Fibroblast of skin of back (primary cell): ENCODE results near the gene ZNF536.
"Not testable (repeated sequence)": the region's sequence is repeated elsewhere in the genome, so short reads cannot be mapped to it uniquely, and the experiment has no call there.

Experiments
- DNase-seq: peaks from one replicate; pipeline ENCODE4 v3.0.0-alpha.2; 2013

The ZNF536 gene

DNA sequence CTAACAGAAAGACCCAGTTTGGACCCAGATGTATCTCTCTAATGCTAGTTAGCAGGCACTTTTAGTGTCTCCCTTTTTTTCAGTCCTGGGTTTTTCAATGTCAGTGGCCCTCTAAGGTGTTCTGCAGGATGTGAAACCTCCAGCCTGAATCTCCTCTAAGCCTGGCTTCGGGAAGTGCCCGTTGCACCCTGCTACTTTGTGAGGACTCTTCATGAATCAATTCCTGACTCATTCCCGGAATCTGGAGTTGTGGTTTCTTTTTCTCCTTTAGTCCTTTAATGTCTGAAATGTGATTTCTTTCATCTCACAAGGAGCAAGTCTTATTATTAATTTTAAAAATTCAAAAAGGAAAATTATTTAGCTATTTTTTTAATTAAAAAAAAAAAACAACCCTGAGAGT, 116.0 kb downstream of the ZNF536 start:
- peak; percentile 57 for DNase-seq

DNA sequence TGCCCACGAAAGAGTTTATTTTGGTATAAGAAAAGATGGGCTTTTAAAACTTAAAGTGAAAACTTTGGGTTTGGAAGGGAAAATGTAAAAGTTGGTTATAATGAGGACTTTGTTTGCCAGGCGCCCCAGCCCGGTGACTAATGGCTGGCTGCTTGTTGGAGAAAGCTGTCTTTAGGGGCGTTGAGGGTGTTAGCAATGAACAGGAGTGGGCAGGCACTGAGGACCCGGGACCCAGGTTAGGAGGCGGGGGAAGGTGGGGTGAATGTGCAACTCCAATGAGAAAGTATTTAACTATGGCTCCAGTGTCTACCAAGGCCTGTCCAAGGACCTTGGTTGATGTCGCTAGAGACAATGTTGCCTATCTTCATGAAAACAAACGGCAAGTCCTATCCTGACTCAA, 118.6 kb downstream of the ZNF536 start:
- no peak for DNase-seq

DNA sequence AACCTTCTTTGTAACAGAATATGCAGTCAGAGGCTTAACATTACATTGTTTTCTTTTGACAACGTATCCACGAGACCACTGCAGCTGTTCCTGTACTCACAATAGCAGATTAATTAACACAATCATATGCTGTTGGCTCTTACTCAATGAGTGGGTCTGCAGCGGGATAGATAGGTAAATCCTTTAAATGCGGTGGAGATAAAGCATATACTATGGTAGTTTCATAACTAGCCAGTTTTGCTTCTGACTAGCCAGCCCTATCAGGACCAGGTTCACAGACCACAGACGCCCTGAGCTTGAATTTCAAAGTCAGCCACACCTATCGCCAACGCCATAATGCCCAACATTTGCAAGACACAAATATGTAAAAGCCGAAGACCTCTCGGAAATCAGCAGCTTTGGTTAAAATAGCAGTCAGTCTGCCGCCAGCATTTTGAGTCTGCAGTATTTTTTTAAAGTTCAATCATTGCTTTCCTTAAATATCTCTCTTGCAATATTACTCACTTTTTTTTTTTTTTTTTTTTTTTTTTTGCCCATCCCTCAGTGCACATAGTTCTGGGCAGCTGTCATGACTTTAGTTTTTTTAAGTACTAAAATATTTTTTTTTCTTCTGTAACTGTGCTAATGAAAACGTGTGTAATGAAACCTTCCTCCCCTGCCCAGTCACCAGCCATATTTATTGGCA, 120.5 kb downstream of the ZNF536 start:
- peak; percentile 68 for DNase-seq

DNA sequence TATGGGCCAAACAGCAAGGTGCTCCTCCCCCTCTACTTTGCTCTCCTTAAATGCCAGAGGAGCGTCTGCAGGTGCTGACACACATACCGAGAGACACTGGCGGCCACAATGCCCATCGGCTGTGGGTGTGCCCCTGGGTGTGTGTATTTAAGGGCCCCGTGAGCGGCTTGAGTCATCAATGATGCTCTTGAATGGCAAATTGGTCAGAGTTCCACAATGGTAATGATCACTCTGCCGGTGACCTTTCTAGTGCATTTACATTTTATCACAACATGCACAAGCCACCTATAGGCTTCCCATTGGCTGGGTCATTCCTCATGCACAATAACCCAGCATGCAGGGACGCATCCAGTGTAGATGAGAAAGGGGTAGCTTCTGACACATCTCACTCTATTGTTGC, 124.8 kb downstream of the ZNF536 start:
- no peak for DNase-seq

DNA sequence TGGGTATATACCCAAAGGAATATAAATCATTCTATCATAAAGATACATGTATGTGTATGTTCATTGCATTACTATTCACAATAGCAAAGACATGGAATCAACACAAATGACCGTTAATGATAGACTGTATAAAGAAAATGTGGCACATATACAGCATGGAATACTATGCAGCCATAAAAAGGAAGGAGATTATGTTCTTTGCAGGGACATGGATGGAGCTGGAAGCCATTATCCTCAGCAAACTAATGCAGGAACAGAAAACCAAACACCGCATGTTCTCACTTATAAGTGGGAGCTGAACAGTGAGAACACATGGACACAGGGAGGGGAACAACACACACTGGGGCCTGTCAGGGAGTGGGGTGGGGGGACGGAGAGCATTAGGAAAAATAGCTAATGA, 125.9 kb downstream of the ZNF536 start:
- DNase-seq, result not testable (repeated sequence)

DNA sequence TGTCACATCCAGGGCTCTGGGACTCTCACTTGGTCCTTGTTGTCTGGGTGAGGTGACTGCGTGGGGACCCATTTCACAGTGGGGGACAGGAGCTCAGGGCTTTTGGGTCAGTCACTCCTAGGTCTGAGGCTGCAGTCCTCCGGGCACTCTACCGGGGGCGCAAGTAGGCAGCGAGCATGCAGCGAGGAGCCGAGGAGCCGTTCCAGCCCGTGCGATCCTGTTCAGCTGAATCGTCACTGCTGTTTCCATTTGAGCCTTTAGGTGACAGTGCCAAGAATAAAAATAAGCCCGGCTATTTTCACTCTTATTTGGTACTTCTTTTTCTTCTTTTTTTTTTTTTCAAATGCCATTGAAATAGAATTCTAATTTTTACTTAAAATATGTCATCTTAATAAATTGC, 126.5 kb downstream of the ZNF536 start:
- no peak for DNase-seq

DNA sequence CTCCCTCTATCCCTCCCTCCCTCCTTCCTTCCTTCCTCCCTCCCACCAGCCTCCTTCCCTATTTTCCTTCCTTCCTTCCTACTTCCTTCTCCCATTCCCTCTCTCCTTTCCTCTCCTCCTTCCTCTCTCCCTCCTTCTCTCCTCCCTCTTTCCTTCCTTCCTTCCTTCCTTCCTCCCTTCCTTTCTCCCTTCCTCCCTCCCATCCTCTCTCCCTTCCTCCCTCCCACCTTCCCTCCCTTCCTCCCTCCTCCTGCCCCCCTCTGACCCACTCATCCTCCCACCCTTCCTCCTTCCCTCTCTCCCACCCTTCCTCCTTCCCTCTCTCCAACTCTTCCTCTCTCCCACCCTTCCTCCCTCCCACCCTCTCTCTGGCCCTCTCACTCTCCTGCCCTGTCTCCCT, 132.1 kb downstream of the ZNF536 start:
- DNase-seq, result no peak

DNA sequence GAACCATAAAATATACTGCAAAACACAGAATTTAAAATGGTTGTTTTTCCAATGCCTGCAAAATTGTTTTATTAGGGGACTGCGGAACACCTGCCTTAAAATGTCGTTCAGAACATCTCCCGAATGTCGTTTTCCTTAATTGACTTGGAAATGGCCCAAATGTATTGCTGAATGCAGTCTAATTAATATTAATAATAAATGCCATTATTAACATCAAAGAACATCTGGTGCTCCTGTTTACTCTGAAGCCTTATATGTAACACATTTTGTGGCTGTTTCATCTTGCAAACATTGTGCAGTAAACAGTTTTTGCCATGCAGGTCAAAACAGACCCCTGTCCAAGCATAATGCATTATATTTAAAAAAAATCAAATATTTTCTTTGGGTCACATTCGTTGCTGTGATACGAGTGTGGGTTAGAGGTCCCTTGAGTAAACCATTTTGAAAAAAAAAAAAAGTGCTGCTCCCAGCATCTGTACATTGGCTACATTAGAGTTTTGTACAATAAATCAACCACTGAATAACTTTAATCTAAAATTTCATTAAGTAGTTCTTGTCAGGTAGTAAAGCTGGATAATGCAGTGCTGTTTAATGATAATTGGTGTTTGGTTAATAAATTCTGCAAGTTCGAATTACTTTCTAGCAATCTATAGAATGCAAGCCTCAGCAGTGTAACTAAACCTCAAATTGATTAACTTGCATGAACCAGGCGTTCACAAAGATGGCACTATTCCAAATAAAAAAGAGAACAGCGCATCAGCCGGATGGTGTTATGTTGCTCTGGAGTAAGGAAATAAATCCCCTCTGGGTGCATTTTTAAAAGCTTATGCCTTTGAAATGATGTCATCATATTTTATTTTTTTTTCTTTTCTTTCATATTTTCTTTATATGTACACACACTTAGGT, 140.2 kb downstream of the ZNF536 start:
- DNase-seq, result peak; percentile 83

DNA sequence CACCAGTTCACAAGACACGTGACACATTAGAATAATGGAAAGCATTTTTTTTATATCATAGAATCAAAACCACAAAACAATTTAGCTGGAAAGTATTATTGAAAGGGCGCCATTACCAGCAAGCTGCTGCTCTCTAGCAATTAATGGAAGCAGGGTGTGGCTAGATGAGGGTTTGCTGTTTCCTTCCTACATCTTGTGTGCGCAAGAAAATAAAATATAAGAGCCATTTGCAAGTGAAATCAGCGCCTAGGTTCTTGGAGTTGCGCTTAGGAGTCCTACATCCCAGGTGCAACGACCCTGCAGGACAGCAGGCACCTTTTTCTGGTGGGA, 140.9 kb downstream of the ZNF536 start:
- no peak for DNase-seq

DNA sequence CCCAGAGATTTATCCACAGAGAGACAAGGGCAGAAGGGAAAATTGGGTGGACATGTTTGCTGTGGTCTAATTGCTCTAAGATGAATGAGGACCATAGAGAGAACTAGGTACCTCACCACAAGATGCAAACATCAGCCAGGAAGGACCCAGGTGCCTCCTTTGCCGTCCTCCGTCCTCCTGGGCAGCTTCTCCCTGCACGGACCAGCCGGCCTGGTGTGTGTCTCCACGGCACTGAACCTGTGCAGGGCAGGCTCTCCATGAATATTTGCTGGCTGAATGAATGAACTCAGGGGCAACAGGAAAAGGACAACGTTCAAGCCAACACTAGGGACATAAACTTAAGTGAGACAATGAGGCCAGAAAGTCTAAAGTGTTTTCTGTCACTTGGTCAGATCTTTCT, 143.9 kb downstream of the ZNF536 start:
- DNase-seq, result no peak

DNA sequence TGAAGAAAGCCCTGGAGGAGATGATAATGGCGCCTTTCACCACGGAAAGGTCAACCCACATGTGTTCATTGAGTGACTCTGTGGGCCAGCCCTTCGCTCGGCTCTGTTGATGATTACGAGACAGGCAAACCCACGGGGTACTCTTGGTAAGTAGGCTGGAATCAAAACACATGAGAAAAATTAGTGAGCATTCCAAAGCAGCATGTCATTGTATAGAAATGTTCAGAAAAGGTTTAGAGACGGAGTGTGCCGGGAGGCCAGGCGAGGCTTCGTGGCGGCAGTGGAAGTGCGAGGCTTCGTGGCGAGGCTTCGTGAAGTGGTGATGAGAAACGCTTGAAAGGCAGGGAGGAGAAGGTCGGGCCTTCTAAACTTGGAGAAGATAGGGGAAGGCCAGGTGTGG, 144.3 kb downstream of the ZNF536 start:
- peak; percentile 71 for DNase-seq

DNA sequence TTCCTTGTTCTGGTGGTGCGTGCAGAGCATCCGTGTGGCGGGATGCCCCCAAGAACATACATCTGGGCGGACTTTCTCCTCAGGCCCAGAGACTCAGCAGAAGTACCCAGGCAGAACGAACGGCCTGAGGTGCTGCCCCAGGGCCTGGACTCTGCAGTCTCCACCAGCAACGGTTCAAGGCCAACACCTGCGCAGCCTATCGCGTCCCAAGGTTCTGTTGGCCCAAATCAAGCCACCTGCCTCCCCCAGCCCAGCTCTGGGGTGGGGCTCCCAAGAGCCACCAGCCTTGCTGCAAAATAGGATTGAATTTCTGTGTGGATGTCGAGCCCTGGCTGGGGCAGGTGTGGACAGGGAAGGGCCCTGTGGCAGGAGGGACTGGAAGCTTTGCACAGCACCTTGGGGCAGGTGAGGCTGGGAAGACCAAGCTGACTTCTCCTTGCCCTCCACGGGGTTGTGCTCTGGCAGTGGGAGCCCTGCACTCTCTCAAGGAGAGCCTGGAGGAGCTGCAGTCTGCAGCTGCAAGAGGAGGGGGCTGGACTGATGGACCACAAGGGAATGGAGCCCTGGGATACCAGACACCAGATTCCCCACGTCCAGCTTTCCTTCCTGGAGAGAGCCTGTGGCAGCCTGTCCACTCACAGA, 146.9 kb downstream of the ZNF536 start:
- no peak for DNase-seq

DNA sequence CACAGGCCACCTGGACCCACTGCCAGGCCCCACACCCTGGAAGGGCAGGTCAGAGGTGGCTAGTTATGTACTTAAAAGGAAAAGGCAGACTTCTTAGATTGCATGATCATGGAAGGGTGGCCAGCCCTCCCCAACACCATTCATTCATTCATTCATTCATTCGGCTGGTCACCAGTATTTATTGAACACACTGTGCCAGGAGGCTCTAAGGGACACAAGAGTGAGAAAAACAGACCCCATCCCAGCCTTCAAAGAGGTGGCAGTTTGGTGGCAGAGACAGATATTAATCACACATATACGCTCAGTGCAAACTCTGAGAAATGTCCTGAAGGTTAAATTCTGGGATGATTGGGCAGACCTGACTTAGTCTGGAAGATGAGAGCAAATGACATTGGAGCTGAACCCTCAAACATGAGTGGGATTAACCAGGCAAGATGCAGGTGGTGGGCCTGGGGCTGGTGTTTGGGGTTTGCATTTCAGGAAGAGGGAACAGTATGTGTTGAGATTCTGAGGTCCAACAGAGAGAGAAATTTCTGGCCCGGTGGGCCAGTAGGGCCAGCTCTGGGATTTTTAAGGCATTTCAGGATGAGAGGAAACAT, 147.5 kb downstream of the ZNF536 start:
- no peak for DNase-seq

DNA sequence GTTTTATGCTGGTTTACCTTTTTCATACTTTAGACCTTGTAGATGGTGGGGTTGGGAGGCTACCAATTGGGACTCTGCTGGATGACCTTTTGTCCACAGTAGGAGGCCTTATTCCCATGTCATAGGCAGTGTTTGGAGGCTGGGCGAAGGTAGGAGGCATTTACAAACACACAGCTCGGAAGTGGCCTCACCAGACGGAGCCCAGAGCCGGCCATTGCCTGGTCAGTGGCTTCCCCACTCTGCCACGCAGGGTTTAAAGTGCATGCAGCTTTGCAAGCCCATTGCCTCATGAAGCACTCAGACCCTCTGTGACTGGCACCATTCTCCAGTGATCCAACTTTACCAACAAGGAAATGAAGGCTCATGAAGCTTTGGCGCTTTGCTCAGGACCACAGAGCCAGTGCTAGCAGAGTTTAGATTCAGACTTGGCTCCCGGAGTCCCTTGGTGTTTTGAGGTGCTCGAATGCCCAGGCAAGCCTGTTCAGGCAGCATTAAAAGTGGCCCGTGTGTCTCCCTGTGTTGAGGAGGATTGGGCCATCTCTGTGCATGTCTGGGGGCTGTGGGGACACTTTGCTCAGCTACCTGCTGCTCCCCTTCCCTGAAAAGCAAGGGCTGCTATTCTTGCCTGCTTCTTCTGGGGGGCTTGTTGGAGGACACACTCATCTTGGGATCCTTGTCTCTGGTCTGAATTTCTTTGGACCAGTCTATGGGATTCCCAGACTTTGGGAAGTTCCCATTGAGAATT, 148.7 kb downstream of the ZNF536 start:
- DNase-seq, result no peak

DNA sequence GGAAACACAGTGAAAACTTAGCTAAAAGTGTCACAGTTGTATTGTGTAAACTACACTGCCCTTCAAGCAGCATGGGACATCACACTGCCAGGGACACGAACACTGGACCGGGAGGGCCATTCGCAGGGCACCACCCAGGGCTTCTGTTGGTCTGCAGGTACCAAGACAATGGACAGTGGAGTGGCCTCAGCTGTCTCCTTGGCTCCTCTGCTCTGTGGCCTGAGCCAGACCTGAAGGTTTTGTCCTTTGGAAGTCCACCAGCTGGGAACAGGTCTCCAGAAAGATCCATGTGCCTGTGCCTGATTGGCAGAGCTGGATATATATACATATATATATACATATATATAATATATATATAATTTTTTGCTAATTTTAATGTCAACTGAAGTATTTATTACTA, 149.8 kb downstream of the ZNF536 start:
- no peak for DNase-seq

DNA sequence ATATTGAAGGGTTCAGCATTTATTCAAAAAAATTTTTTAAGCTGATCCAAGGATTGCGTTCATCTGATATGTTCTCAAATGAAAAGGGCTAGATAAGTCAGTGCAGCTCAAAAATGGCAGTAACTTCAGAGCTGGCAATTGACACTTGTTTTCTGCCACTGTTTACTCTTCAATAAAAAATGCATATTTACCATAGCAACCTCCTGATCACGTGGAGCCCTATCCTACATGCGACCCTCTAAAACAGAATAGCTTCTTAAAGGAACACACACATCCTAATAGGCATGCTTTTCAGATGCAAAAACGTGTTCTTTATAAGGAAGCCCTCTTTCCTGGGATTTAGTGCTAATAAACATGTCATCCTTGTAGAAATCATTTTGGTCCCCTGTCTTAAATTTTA, 150.2 kb downstream of the ZNF536 start:
- DNase-seq, result no peak

DNA sequence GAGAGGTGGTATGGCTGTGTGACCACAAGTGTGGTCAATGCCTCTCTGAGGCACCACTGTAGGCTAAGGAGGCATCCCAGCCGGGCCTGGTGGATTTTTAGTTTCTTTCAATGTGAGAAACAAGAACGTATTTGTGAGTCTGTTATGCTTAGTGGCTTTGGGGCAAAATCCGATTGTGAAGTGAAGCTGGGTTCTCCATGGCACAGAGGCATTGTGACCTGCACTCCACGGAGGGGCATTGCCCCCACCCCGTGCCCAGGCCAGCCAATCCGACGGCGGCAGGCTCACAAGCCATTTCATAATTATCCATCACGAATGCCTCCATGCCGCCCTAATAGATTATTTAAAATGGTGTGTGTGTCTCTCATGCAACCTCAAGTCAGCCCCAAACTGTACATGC, 151.6 kb downstream of the ZNF536 start:
- no peak for DNase-seq

DNA sequence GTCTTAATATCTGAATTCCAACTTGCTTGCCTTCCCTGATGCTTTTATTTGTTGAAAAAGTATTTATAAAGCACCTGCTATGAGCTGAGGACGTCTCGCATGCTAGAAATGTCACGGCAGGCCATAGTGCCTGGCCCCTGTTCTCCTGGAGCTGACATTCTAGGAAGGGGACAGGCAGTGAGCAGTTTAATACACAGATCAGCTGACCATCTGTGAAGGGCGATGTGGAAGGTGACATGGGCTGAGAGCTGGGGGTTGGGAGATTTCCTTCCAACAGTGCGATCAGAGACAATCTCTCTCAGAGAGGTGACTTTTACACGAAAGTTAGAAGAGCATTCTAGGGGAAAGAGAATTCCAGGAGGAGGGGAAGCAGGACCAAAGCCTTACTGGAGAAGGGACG, 153.2 kb downstream of the ZNF536 start:
- no peak for DNase-seq

DNA sequence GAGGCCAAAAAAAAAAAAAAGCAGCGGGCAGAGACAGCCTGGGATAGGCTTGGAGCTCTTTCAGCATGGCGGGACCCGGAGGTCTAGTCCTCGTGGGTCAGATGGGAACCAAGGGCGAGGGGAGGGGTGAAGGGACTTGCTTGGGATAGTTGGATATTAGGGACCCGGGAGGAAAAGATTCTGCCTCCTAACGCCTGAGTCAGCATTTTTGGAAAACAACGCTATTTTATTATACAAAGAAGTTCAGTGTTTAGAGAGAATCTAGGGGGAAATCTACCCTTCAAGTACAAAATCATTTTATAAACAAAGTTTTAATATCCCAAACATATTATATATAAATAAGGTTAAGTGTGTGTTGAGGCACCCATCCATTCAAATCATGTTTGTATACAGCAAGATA, 156.7 kb downstream of the ZNF536 start:
- no peak for DNase-seq

DNA sequence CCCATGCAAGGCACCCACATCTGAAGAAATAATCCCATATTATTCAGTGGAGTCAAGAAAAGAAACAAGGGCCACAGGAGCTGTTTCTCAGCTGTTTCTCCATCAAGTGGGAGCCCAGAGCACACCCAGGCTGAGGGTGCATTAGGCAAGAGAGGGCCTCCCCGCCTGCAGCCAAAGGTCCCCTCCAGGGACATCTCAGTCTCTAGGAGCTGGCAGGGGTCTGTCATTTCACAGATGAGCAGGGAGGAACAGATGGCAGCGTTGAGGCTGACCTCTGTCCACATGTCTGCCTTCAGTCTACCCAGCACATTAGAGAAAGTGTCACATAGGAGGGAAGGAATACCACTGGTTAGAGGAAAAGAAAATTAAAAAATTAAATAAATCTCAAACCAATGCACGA, 157.7 kb downstream of the ZNF536 start:
- DNase-seq, result no peak

DNA sequence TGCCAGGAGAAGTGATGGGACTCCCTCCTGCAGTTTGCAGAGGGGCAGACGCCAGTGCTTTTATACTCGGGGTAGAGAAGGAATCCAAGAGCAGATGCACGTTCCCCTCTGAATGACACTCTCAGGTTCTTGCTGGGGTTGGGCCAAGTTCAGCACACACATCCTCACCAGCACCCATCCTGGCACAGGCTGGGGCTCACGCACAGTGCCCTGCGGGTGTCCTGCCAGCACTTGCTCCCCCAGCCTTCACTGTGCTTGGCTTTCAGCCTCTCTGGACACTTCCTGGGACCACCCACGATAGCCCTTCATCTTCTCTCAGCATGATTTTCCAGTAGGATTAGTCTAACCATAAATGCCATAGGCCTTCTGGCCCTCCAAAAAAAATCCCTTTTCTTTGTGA, 158.6 kb downstream of the ZNF536 start:
- no peak for DNase-seq

DNA sequence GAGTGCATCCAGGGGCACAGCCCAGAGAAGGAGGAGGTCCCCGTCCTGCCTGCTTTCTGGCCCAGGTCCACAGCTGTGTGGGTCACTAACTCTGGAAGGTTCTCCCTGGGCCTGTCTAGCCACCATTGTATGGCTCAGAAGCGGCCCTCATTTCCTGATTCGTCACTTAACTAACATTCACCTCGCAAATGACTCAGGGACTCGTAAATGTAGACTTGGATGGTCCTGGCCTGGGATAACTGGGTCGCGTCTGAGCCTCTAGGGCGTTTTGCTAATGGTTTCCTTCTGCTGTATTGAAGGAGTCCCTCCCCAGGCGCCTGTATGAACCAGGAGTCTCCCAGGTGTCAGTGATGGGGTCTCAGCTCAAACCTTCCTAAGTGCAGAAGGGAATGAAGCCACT, 162.8 kb downstream of the ZNF536 start:
- no peak for DNase-seq

DNA sequence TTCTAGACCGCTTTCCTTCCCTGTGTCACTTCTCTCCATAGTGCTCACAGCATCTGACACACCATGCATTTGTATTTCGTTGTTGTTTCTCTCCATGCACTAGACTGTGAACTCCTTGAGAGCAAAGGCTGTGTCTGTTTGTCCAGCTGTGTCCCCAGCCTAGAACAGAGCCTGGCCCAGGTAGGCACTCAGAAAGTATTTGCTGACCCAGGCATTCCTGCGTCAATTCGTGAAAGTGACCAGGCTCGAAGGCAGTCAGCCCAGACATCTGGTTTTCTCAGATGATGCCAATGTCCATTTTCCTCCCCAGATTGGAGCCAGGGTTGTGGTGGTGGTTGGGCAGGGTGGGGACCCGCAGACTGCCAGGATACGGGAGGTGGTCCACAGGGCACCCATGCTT, 164.8 kb downstream of the ZNF536 start:
- DNase-seq, result no peak
